ENCODE results near the gene WDR93. TPM values are rescaled to one million over a fixed set of nuclear protein-coding genes. Genes with fewer than 3 reads are reported as not detected.

WDR93 gene
- total RNA-seq, 2 experiments from 2014 or later: not detected

DNA sequence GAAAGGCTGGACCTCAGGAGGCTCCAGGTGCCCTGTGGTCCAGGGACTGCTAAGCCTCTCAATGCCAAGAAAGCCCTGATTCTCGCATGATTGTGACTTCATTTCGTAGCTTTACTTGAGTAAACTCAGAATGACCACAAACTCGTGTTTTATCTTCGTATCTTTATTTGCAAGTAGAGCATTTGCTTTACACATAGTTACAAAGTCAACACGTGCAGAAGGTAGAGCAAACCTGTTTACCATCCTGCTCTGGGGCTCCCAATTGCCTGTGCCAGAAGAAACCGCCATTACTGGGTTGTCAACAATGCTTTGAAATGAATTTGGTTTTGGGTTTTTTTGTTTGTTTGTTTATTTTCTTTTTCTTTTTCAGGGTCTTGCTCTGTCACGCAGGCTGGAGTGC, 66.3 kb downstream of the WDR93 start:
- H3K9me3 Mint-ChIP-seq: no peaks in the 10 kb centered on the region
- no peaks in the 10 kb centered on the region for H3K36me3 Mint-ChIP-seq
- DNase-seq: no peak
- POLR2A ChIA-PET: no interaction called here
- H3K4me1 Mint-ChIP-seq (ENCODE audit: low read depth): no peaks in the 10 kb centered on the region
- peaks cover 8% of the 10 kb centered on the region for H3K27me3 Mint-ChIP-seq
- H3K27ac Mint-ChIP-seq: no peak overlapping the region
- CTCF ChIA-PET: interaction anchor here (7.8 kb wide), 1 partner anchor 120 kb away, joined by 163 read pairs; no protein-coding TSS in a partner anchor
- intact Hi-C loops (cut with micrococcal nuclease): no loop called here
- H3K4me3 Mint-ChIP-seq: no peak overlapping the region

DNA sequence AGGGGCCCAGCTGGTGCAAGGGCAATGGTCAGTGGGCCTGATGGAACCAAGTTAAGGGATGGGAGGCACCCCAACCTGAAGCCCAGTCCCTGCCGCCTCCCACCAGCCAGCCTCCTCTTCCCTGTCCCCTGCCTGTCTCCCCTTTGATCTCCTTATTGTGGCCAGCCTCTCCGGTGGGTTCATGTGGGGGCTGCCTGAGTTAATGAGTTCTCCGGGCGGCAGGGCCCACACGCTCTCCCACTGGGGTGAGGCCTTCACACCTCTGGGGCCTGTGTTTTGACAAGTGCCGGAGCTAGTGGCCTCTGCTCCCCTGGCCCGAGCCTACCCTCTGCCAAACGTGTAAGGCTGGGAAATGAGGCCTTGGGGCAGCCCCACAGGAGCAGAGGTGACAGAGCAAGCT, 67.7 kb downstream of the WDR93 start:
- ChIA-PET CTCF (interaction anchor here (7.8 kb wide), 1 partner anchor 118 kb away, joined by 163 read pairs; no protein-coding TSS in a partner anchor), POLR2A (no interaction called here)
- intact Hi-C loops (cut with micrococcal nuclease): no loop called here
- H3K4me3 Mint-ChIP-seq: no peak overlapping the region
- H3K27ac Mint-ChIP-seq: no peak overlapping the region
- H3K9me3 Mint-ChIP-seq: no peaks in the 10 kb centered on the region
- H3K36me3 Mint-ChIP-seq: no peaks in the 10 kb centered on the region
- no peak for DNase-seq
- no peaks in the 10 kb centered on the region for H3K4me1 Mint-ChIP-seq (ENCODE audit: low read depth)
- H3K27me3 Mint-ChIP-seq: peaks cover 5% of the 10 kb centered on the region

DNA sequence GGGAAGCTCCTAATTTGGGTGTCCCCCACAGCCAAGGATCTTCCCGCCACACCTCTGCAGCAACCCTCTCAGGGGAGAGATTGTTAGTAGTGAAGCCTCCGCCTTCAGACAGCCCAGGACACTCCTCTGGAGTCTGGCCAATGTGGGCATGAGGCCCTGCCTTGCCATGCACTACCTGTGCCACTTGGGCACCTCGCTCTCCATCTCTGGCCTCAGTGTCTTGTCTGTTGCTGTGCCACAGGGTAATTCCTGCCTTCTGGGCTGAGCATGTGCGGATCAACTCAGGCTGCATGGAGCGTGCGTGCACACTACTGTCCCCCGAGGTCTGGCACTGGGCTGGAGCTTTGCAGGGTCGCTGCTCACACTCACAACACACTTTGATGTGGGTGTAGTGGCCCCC, 68.4 kb downstream of the WDR93 start:
- POLR2A ChIA-PET: no interaction called here
- CTCF ChIA-PET: interaction anchor here (3.4 to 7.8 kb wide), 3 partner anchors 8 to 118 kb away, joined by 19 to 163 read pairs (median 37); partner anchors contain the start of gene MESP1

DNA sequence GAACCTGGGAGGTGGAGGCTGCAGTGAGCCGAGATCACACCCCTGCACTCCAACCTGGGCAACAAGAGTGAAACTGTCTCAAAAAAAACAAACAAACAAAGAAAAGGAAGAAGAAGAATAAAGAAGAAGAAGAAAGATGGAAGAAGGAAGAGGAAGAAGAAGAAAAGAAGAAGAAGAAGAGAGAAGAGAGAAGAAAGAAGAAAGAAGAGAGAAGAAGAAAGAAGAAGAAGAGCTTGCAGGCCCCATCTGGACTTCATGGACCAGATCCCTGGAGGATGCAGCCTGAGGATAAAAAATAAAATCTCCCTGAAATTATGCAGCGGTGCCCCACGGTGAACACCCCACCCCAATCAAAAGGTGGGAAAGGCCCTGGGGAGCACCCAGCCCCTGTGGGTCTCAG, 69.2 kb downstream of the WDR93 start:
- CTCF ChIA-PET: interaction anchor here (0.6 to 7.8 kb wide), 12 partner anchors 8 to 343 kb away, joined by 3 to 163 read pairs (median 11); partner anchors contain the start of genes IDH2 and MESP1
- POLR2A ChIA-PET: no interaction called here
- intact Hi-C loops (cut with micrococcal nuclease): loop anchor here (1.0 to 5.0 kb wide), 2 partner anchors 115 to 312 kb away; no protein-coding TSS in a partner anchor
- Mint-ChIP-seq H3K4me3 (no peak overlapping the region), H3K36me3 (no peaks in the 10 kb centered on the region), H3K27me3 (peaks cover 5% of the 10 kb centered on the region), H3K9me3 (no peaks in the 10 kb centered on the region), H3K27ac (no peak overlapping the region), H3K4me1 (ENCODE audit: low read depth) (no peaks in the 10 kb centered on the region)
- DNase-seq: no peak

More for the DNA sequence above, 68.4 kb downstream of the WDR93 start:
- no peak for DNase-seq
- Mint-ChIP-seq H3K27me3 (peaks cover 5% of the 10 kb centered on the region), H3K4me3 (no peak overlapping the region), H3K36me3 (no peaks in the 10 kb centered on the region), H3K9me3 (no peaks in the 10 kb centered on the region), H3K4me1 (ENCODE audit: low read depth) (no peaks in the 10 kb centered on the region), H3K27ac (no peak overlapping the region)
- intact Hi-C loops (cut with micrococcal nuclease): no loop called here

DNA sequence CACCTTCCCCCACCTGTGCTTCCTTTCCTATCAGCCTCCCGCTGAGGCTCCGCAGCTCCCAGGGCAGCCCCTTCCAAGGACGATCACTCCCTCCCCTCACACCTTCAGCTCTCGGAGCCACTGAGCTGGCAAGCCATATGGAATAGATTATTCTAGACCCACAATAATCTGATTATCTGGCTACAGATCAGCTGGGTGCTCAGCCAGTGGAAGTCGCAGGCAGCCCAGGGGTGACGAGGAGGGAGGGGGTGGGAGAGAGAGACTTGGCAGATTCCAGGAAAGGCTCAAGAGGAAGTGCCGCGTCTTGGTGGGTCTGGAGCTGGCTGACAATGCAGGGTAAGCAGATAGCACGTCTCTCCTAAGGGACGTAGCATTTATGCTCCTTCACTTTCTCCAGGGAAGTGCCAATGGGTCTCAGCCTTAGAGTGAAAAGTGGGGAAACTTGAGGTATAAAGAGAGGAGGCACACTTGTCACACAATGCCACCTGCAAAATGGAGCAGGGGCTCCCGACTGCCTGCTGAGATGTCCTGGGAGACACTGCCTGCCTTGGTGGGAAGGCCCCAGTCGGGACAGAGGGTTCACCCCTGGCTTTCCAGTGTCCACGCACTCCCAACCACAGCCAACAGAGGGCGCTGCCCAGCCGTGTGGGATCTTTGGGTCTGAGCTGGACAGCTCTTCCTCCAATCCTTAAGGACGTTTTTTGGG, 69.8 kb downstream of the WDR93 start:
- CTCF ChIA-PET: interaction anchor here (0.5 to 7.8 kb wide), 43 partner anchors 9 to 1510 kb away, joined by 3 to 163 read pairs (median 4); partner anchors contain the start of genes ANPEP, IDH2 and MESP1
- peaks cover 5% of the 10 kb centered on the region for H3K27me3 Mint-ChIP-seq
- POLR2A ChIA-PET: interaction anchor here (1.1 kb wide), 1 partner anchor 21 kb away, joined by 4 read pairs; no protein-coding TSS in a partner anchor

DNA sequence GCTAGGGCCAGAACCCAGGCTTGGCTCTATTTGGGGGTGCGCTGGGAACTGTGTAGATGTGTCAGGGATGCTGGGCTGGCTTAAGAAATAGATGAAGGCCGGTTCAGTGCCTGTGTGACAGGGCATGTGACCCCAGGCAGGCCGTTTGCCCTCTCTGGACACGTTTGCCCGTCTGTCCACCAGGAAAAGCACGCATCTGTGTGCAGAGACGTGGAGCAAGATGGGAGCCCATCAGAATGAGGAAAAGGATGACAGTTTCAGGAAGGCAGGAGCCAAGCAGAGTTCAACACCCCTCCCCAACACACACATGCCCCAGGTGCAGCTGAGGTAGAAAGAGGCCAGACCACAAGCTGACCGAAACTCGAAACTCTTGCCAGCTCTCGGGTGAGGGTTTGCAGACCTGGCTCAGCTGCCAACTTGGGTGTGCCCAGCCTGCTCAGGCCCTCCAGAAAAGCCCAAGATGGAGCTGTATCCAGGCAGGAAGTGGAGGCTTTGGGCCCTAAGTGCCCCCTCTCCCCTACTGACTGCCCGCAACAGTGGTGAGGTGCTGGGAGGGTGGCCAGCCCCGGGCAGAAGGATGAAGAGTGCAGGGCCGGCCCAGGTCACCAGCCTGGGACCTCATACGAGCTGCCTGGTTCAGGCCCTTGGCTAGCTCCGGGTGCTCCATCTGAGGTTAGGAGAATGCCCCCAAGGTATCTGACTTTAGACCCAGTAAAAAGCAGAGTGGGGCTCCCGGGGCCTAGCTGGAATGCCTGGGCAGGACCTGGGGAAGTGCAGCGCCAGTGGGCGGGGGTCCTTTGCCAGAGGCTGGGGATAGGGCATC, 70.6 kb downstream of the WDR93 start:
- intact Hi-C loops (cut with micrococcal nuclease): loop anchor here (5.0 kb wide), 1 partner anchor 311 kb away; no protein-coding TSS in a partner anchor
- H3K27ac Mint-ChIP-seq: no peak overlapping the region

More for the DNA sequence above, 69.8 kb downstream of the WDR93 start:
- no peaks in the 10 kb centered on the region for H3K36me3 Mint-ChIP-seq
- peak; percentile 86 for DNase-seq
- H3K4me1 Mint-ChIP-seq (ENCODE audit: low read depth): no peaks in the 10 kb centered on the region
- H3K4me3 Mint-ChIP-seq: no peak overlapping the region
- H3K27ac Mint-ChIP-seq: no peak overlapping the region
- intact Hi-C loops (cut with micrococcal nuclease): loop anchor here (1.0 to 5.0 kb wide), 2 partner anchors 115 to 312 kb away; no protein-coding TSS in a partner anchor
- no peaks in the 10 kb centered on the region for H3K9me3 Mint-ChIP-seq

DNA sequence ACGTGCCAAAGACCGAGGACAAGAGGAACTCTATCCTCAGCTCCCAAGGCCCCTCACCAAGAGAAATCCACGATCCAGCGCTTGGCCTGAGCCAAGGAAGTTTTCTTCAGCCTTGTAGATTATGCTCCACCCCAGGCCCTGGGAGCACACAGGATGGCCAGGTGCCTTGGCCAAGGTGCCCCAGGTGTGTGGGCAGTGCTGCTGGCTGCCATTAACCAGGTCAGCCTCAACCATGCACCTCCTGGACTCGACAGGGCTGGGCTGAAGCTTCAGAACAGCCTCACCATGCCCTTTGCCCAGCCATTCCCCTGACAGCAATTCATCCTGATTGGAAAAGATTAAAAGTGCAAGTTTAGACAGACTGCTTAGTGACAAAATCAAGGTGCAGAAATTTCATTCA, 71.3 kb downstream of the WDR93 start:
- no peaks in the 10 kb centered on the region for H3K9me3 Mint-ChIP-seq
- no peak for DNase-seq
- no peak overlapping the region for H3K4me3 Mint-ChIP-seq
- H3K36me3 Mint-ChIP-seq: no peaks in the 10 kb centered on the region
- no peaks in the 10 kb centered on the region for H3K4me1 Mint-ChIP-seq (ENCODE audit: low read depth)
- ChIA-PET CTCF (interaction anchor here (0.6 to 7.8 kb wide), 22 partner anchors 9 to 1390 kb away, joined by 3 to 163 read pairs (median 4); partner anchors contain the start of genes ANPEP and MESP1), POLR2A (interaction anchor here (1.1 kb wide), 1 partner anchor 19 kb away, joined by 4 read pairs; no protein-coding TSS in a partner anchor)
- no peaks in the 10 kb centered on the region for H3K27me3 Mint-ChIP-seq
- intact Hi-C loops (cut with micrococcal nuclease): loop anchor here (5.0 kb wide), 1 partner anchor 310 kb away; no protein-coding TSS in a partner anchor
- H3K27ac Mint-ChIP-seq: no peak overlapping the region

More for the DNA sequence above, 70.6 kb downstream of the WDR93 start:
- H3K4me3 Mint-ChIP-seq: no peak overlapping the region
- H3K27me3 Mint-ChIP-seq: no peaks in the 10 kb centered on the region
- POLR2A ChIA-PET: interaction anchor here (1.1 kb wide), 1 partner anchor 20 kb away, joined by 4 read pairs; no protein-coding TSS in a partner anchor
- H3K36me3 Mint-ChIP-seq: no peaks in the 10 kb centered on the region
- DNase-seq: no peak
- CTCF ChIA-PET: interaction anchor here (0.5 to 7.8 kb wide), 43 partner anchors 10 to 1509 kb away, joined by 3 to 163 read pairs (median 4); partner anchors contain the start of genes ANPEP, IDH2 and MESP1
- no peaks in the 10 kb centered on the region for H3K4me1 Mint-ChIP-seq (ENCODE audit: low read depth)
- H3K9me3 Mint-ChIP-seq: no peaks in the 10 kb centered on the region

DNA sequence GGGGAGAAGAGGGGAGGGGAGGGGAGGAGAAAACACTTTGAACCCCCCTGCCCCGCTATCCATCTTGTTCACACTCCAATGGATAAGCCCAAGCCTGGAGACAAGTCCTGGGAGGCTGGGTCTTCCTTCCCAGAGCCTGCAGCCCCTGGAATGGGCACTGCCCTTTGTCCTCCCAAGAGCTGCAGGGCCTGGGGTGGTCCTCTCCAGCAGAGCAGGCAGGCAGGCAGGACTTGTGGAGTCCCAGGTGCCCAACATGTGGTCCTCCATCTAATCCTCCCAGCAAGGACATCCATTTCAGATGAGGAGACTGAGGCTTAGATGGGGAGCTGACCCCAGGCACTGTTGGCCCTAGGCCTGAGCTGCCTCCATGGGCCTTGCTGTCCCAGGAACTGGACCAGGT, 75.1 kb downstream of the WDR93 start:
- no peaks in the 10 kb centered on the region for H3K36me3 Mint-ChIP-seq

DNA sequence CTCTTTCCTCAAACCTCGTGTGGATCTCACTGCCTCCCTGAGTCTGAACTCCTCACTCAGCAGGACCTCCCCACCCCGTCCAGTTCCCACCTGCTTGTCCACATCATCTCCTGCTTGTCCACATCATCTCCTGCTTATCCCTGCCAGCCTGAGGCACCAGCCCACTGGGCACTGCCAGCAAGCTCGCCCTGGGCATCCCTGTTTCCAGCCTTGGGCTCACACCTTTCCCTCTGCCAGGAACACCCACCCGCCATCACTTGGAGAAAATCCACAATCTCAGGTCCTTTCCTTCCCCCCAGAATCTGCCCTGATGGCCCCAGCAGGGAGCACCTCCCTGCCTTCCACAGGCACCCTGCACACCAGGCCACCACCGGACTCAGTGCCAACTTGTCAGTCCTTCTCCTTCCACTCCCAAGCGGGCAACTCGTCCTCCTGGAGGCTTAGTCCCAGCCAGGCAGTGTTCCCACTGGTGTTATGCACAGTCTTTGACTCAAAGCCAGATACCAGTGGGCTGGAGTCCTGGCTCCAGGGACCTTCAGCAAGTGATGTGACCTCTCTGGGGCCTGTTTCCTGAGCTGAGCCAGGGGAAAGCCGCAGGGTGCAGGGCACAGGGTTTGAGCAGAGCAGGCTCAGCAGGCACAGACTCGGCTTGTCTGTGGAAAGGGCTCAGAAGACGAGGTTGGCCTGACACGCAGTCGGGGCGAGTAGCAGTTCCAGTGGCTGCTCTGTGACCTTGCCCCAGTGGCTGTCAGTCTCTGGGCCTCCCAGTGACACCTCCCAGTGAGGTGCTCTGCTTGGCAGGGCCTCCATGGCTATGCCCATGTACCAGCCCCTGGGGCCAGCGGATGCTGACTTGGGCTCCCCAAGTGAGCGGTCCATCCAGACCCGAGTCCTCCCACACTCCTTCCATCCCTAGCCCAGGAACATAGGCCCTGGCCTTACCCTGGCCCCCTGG, 76.0 kb downstream of the WDR93 start:
- intact Hi-C loops (cut with micrococcal nuclease): no loop called here

More for the DNA sequence above, 75.1 kb downstream of the WDR93 start:
- Mint-ChIP-seq H3K4me3 (no peak overlapping the region), H3K27me3 (no peaks in the 10 kb centered on the region), H3K9me3 (no peaks in the 10 kb centered on the region), H3K27ac (no peak overlapping the region), H3K4me1 (ENCODE audit: low read depth) (no peaks in the 10 kb centered on the region)
- ChIA-PET POLR2A (no interaction called here), CTCF (no interaction called here)
- no peak for DNase-seq
- intact Hi-C loops (cut with micrococcal nuclease): no loop called here

DNA sequence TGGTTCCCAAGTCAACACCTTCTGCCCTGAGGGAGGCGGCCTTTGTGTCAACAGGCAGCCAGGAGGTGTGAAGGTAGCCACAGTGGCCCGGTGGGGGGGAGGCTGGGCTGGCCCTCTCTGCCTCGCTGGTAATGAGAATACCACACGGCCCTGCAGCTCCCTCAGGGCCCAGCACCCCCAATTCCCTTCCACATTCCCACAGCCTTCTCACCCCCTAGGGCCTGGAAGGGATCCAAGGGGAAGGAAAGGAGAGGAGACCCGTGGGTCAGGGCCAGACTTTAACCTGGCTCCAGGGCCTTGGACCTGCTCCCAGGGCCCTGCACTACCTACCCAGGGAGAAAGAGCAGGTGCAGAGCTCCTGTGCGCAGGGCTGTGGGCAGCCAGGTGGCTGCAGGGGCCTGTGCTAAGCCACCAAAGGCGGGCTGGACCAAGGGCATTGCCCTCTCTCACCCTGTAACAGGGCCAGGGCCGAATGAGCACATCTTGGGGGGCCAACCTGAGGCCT, 76.9 kb downstream of the WDR93 start:
- CTCF ChIA-PET: no interaction called here
- no peak overlapping the region for H3K27ac Mint-ChIP-seq
- no peak for DNase-seq
- POLR2A ChIA-PET: no interaction called here
- no peaks in the 10 kb centered on the region for H3K4me1 Mint-ChIP-seq (ENCODE audit: low read depth)
- no peaks in the 10 kb centered on the region for H3K27me3 Mint-ChIP-seq
- no peaks in the 10 kb centered on the region for H3K36me3 Mint-ChIP-seq
- intact Hi-C loops (cut with micrococcal nuclease): no loop called here
- H3K4me3 Mint-ChIP-seq: no peak overlapping the region
- no peaks in the 10 kb centered on the region for H3K9me3 Mint-ChIP-seq

More for the DNA sequence above, 76.0 kb downstream of the WDR93 start:
- H3K4me1 Mint-ChIP-seq (ENCODE audit: low read depth): no peaks in the 10 kb centered on the region
- no peaks in the 10 kb centered on the region for H3K9me3 Mint-ChIP-seq
- no peaks in the 10 kb centered on the region for H3K36me3 Mint-ChIP-seq
- POLR2A ChIA-PET: no interaction called here
- CTCF ChIA-PET: no interaction called here
- no peak for DNase-seq
- H3K4me3 Mint-ChIP-seq: no peak overlapping the region
- no peaks in the 10 kb centered on the region for H3K27me3 Mint-ChIP-seq
- no peak overlapping the region for H3K27ac Mint-ChIP-seq

DNA sequence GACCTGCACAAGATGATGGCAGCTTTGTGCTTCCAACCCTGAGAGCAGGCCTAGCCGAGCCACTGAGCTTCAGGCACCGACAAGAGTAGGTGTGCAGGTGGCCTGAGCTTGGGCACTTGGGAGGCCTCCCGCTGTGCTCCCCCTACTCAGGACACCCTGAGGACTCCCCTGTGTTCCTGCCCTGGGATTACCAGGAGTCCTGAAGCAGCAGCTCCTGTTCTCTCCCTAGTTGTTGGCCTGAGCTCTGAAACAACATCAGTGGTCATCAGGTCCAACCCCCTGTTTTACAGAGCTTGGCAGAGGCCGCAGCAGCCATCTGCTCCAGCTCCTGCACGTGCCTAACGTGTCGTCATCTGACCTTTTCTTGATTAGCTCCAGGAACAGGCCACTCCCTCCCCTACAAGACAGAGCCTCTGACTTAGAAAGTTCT, 77.5 kb downstream of the WDR93 start:
- Mint-ChIP-seq H3K4me3 (no peak overlapping the region), H3K4me1 (ENCODE audit: low read depth) (no peaks in the 10 kb centered on the region), H3K9me3 (no peaks in the 10 kb centered on the region), H3K27ac (no peak overlapping the region), H3K36me3 (no peaks in the 10 kb centered on the region), H3K27me3 (no peaks in the 10 kb centered on the region)
- CTCF ChIA-PET: interaction anchor here (1.4 to 1.5 kb wide), 2 partner anchors 13 to 107 kb away, joined by 3 read pairs; no protein-coding TSS in a partner anchor
- intact Hi-C loops (cut with micrococcal nuclease): no loop called here
- DNase-seq: no peak
- POLR2A ChIA-PET: no interaction called here

Data from activated CD4-positive, alpha-beta memory T cell treated with anti-CD3 and anti-CD28 coated beads for 36 hours (primary cell).